Stomach (tissue), 4 donors: ENCODE measurements around the gene SMAD6.

ENCODE experiments used
- CTCF ChIP-seq, 7 experiments: fragments of 450-650 bp in 4 of 7; fragments of 200-600 bp in 3 of 7; sonication (generic) in 3 of 7; IDR thresholded peaks; one replicate each; pipeline ENCODE4 v1.5.1; 2016 to 2019; ENCODE audit warnings: antibody characterized with exemption in 7 of 7, control low read depth in 2 of 7, mild to moderate bottlenecking in 1 of 7
- POLR2A ChIP-seq, 4 donors: fragments of 450-650 bp; IDR thresholded peaks; one replicate each; pipeline ENCODE4 v1.6.1; 2016; ENCODE audit warnings: antibody characterized with exemption in 4 of 4, control low read depth in 2 of 4, mild to moderate bottlenecking in 1 of 4, moderate library complexity in 1 of 4
- POLR2AphosphoS5 ChIP-seq, 3 donors: sonication (generic); formaldehyde crosslinking; IDR thresholded peaks; one replicate each; pipeline ENCODE4 v1.6.1; 2016; ENCODE audit warnings: antibody characterized with exemption in 3 of 3

- TF ChIP-seq CTCF (IDR thresholded peaks at IDR 0.05): no peak
- TF ChIP-seq POLR2A (IDR thresholded peaks at IDR 0.05): no peak
- TF ChIP-seq POLR2AphosphoS5 (IDR thresholded peaks at IDR 0.05): no peak
Observed at GRCh38 chr15:66775127-66776105, 73.4 kb downstream of the SMAD6 start.
